SK-N-SH treated with all-trans-retinoic acid at 6 μM for 48 hours (cell line): ENCODE measurements around the gene HTR3A.

ENCODE experiments used
- BACH2 ChIP-seq: fragments of 250-450 bp; sonication (Bioruptor Pico); IDR thresholded peaks from 2 replicates; pipeline ENCODE4 v1.9.0; 2021; ENCODE audit warnings: mild to moderate bottlenecking, borderline replicate concordance
- CREB5 ChIP-seq: fragments of 250-450 bp; sonication (Bioruptor Pico); IDR thresholded peaks from 2 replicates; pipeline ENCODE4 v1.5.1; 2020; ENCODE audit warnings: low read depth, mild to moderate bottlenecking, moderate library complexity
- ESRRG ChIP-seq: fragments of 250-450 bp; sonication (Bioruptor Pico); IDR thresholded peaks from 2 replicates; pipeline ENCODE4 v1.6.1; 2021; ENCODE audit warnings: mild to moderate bottlenecking
- PPARA ChIP-seq: fragments of 250-450 bp; sonication (Bioruptor Pico); IDR thresholded peaks from 2 replicates; pipeline ENCODE4 v1.5.0; 2020; ENCODE audit warnings: mild to moderate bottlenecking, borderline replicate concordance
- RARB ChIP-seq: fragments of 250-450 bp; sonication (Bioruptor Pico); IDR thresholded peaks from 2 replicates; pipeline ENCODE4 v1.8.0; 2021; ENCODE audit warnings: mild to moderate bottlenecking, moderate library complexity
- ZC3H10 ChIP-seq: fragments of 250-450 bp; sonication (Bioruptor Pico); IDR thresholded peaks from 2 replicates; pipeline ENCODE4 v1.5.1; 2021; ENCODE audit warnings: mild to moderate bottlenecking, moderate library complexity
- ZFP3 ChIP-seq: fragments of 250-450 bp; sonication (Bioruptor Pico); IDR thresholded peaks from 2 replicates; pipeline ENCODE4 v1.5.0; 2020; ENCODE audit warnings: mild to moderate bottlenecking, moderate library complexity
- ZFP30 ChIP-seq: fragments of 450-650 bp; formaldehyde crosslinking; IDR thresholded peaks from 2 replicates; pipeline ENCODE4 v1.5.0; 2022; ENCODE audit warnings: mild to moderate bottlenecking, moderate library complexity
- ZNF8 ChIP-seq: fragments of 450-650 bp; formaldehyde crosslinking; IDR thresholded peaks from 2 replicates; pipeline ENCODE4 v1.5.0; 2020; ENCODE audit warnings: mild to moderate bottlenecking, moderate library complexity

- TF ChIP-seq ZFP3: no peak
- no peak for TF ChIP-seq RARB
- no peak for TF ChIP-seq ZC3H10 (CRISPR knock-in tag)
- no peak for TF ChIP-seq PPARA (CRISPR knock-in tag)
- no peak for TF ChIP-seq ZFP30 (CRISPR knock-in tag)
- no peak for TF ChIP-seq ZNF8 (CRISPR knock-in tag)
- no peak for TF ChIP-seq ESRRG (CRISPR knock-in tag)
- no peak for TF ChIP-seq CREB5 (CRISPR knock-in tag)
- TF ChIP-seq BACH2 (CRISPR knock-in tag): no peak
These were observed 26.5 kb downstream of the HTR3A start for GRCh38 chr11:114001416-114001815.
